Keratinocyte (primary cell): ENCODE measurements around the gene TLE6. TPM values are rescaled to one million over a fixed set of nuclear protein-coding genes. Genes with fewer than 3 reads are reported as not detected.

Source experiments
- DNase-seq: peaks from one replicate; pipeline ENCODE4 v3.0.0-alpha.2; 2011; ENCODE audit warnings: low read depth, missing footprints, low spot score
- FAIRE-seq: peaks from 2 replicates; lab custom pipeline; 2011; peaks lifted over from hg19 to GRCh38; lab: Jason Lieb, UNC
- H2AFZ ChIP-seq: 2 replicates; pipeline ENCODE4 v1.6.0; 2012; ENCODE audit warnings: low read length, control low read depth, inconsistent platforms; ENCODE audit not compliant: control insufficient read depth
- H3K27ac ChIP-seq: 2 replicates; pipeline ENCODE4 v1.5.1; 2011; ENCODE audit warnings: low read length; ENCODE audit not compliant: control insufficient read depth, insufficient read depth
- H3K27me3 ChIP-seq: 3 replicates; pipeline ENCODE4 v1.6.0; 2011; ENCODE audit warnings: low read length; ENCODE audit not compliant: control insufficient read depth, insufficient read depth; ENCODE audit errors: extremely low read depth
- H3K36me3 ChIP-seq, 2 experiments: 2 replicates in 1 of 2; 3 replicates in 1 of 2; pipeline ENCODE4 v1.5.1; 2011; ENCODE audit warnings: low read length in 2 of 2, mild to moderate bottlenecking in 1 of 2; ENCODE audit not compliant: control insufficient read depth in 2 of 2, insufficient read depth in 2 of 2; ENCODE audit errors: extremely low read depth in 1 of 2
- H3K4me1 ChIP-seq: 3 replicates; pipeline ENCODE4 v1.5.1; 2011; ENCODE audit warnings: low read length; ENCODE audit not compliant: control insufficient read depth, insufficient read depth; ENCODE audit errors: extremely low read depth
- H3K4me2 ChIP-seq: 3 replicates; pipeline ENCODE4 v1.6.0; 2011; ENCODE audit warnings: low read depth, low read length; ENCODE audit not compliant: control insufficient read depth, insufficient read depth; ENCODE audit errors: extremely low read depth
- H3K4me3 ChIP-seq, 3 experiments: fragments of 200-600 bp in 1 of 3; sonication (generic) in 1 of 3; 2 replicates in 2 of 3; 3 replicates in 1 of 3; pipeline ENCODE4 v1.5.1; 2011 to 2016; ENCODE audit warnings: low read length in 3 of 3, mild to moderate bottlenecking in 3 of 3, control low read depth in 2 of 3, inconsistent platforms in 1 of 3, low read depth in 1 of 3, mixed read lengths in 1 of 3, mixed run types in 1 of 3, moderate library complexity in 1 of 3; ENCODE audit not compliant: control insufficient read depth in 2 of 3, insufficient read depth in 2 of 3; ENCODE audit errors: extremely low read depth in 1 of 3
- H3K79me2 ChIP-seq: 2 replicates; pipeline ENCODE4 v1.6.0; 2012; ENCODE audit warnings: low read length; ENCODE audit not compliant: control insufficient read depth, insufficient read depth
- H3K9ac ChIP-seq: 3 replicates; pipeline ENCODE4 v1.6.0; 2011; ENCODE audit warnings: low read length; ENCODE audit not compliant: control insufficient read depth, insufficient read depth; ENCODE audit errors: extremely low read depth
- H3K9me1 ChIP-seq: 3 replicates; pipeline ENCODE4 v1.6.0; 2011; ENCODE audit warnings: low read length; ENCODE audit not compliant: control insufficient read depth, insufficient read depth; ENCODE audit errors: extremely low read depth
- H3K9me3 ChIP-seq: 2 replicates; pipeline ENCODE4 v1.5.1; 2012; ENCODE audit warnings: low read depth, low read length; ENCODE audit not compliant: control insufficient read depth
- H4K20me1 ChIP-seq: 3 replicates; pipeline ENCODE4 v1.6.0; 2011; ENCODE audit warnings: low read length; ENCODE audit not compliant: control insufficient read depth, insufficient read depth; ENCODE audit errors: extremely low read depth
- CTCF ChIP-seq, 3 experiments: IDR thresholded peaks in 1 of 3; conservative IDR thresholded peaks in 1 of 3; optimal IDR thresholded peaks in 1 of 3; 2 replicates in 2 of 3; 3 replicates in 1 of 3; pipeline versions ENCODE3 to v1.5.1; 2011; ENCODE audit warnings: low read length in 3 of 3, mild to moderate bottlenecking in 3 of 3, moderate library complexity in 2 of 3, control low read depth in 1 of 3, inconsistent platforms in 1 of 3; ENCODE audit not compliant: insufficient read depth in 2 of 3; ENCODE audit errors: extremely low read depth in 1 of 3
- EZH2 ChIP-seq: IDR thresholded peaks from one replicate; pipeline ENCODE4 v1.6.1; 2012; ENCODE audit warnings: inconsistent platforms, mild to moderate bottlenecking, low read length, moderate library complexity
- dilution Hi-C: fragments of 300-500 bp; cut with MboI; formaldehyde crosslinking; loops from one replicate; pipeline ENCODE4 v1.7.0; 2020; ENCODE audit warnings: low sequenced_read_pairs; ENCODE audit not compliant: extremely low pct_ligation_motif_present
- polyA plus RNA-seq, 5 experiments: library from polyadenylated mRNA; depleted of rRNA in 3 of 5; stranded (reverse) in 3 of 5; stranded (forward) in 1 of 5; unstranded in 1 of 5; fragments of >200 nt; gene quantifications; 1 replicate in 1 of 5; 2 replicates in 3 of 5; 3 replicates in 1 of 5; pipeline versions ENCODE4 v1.2.1 to v1.2.3, GENCODE V29; 2011 to 2012; ENCODE audit warnings: missing spikeins in 2 of 5, low read depth in 1 of 5, low replicate concordance in 1 of 5

Gene TLE6
- polyA plus RNA-seq, 1 donor (not counting 4 experiments of a cell fraction or from before 2014, with no cell fraction given) = 1.2 TPM

DNA sequence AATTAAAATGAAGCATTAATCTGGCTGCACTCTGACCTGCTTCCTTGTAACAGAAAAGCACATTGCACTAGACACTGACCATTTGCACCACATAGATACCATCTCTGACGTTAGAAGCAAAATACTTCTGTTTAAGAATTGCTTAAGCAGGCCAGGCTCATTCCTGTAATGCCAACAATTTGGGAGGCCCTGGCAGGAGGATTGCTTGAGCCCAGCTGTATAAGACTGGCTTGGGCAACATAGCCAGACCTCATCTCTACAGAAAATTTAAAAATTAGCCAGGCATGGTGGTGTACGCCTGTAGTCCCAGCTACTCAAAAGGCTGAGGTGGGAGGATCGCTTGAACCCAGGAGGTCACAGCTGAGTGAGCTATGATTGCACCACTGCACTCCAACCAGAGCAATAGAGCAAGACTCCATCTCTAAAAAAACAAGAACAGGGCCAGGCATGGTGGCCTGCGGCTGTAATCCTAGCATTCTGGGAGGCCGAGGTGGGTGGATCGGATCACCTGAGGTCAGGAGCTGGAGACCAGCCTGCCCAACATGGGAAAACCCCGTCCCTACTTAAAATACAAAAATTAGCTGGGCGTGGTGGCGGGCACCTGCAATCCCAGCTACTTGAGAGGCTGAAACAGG lies 7.0 kb upstream of the TLE6 start:
- H3K9ac ChIP-seq = no peak overlapping the region

DNA sequence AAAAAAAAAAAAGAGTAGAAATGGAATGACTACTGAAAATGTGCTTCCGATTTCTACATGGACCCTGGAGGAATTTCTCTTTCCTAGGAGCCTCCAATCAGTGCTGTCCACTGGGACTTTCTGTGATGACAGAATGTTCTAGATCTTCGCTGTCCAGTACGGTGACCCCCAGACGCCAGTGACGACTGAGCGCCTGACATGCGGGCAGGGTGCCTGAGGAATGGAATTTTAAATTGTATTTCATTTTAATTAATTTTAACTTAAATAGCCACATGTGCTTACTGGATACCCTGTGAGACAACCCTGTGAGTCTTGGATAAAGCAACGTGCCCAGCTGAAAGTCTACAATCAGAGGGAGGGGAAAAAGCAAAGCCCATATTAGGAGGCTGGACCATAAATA lies 4.1 kb upstream of the TLE6 start:
- H3K9me3 ChIP-seq = no peaks in the 10 kb centered on the region
- no peaks in the 10 kb centered on the region for H3K36me3 ChIP-seq
- peaks cover 7% of the 10 kb centered on the region for H3K4me1 ChIP-seq
- H3K27me3 ChIP-seq = peaks cover 9% of the 10 kb centered on the region
- dilution Hi-C loops = no loop called here
- H3K4me3 ChIP-seq = no peak overlapping the region
- no peaks in the 10 kb centered on the region for H3K9me1 ChIP-seq
- no peak overlapping the region for H3K4me2 ChIP-seq
- H3K27ac ChIP-seq = no peak overlapping the region
- no peak overlapping the region for H3K9ac ChIP-seq
- H3K79me2 ChIP-seq = no peaks in the 10 kb centered on the region
- DNase-seq (no peak), FAIRE-seq (no peak)
- TF ChIP-seq EZH2 = no peak
- no peak for TF ChIP-seq CTCF (optimal IDR thresholded peaks at IDR 0.05 in 1 of 3, IDR thresholded peaks at IDR 0.05 in 1 of 3, conservative IDR thresholded peaks at IDR 0.05 in 1 of 3; ENCODE audit: extremely low read depth in 1 of 3, insufficient read depth in 2 of 3, low read length in 3 of 3)
- no peaks in the 10 kb centered on the region for H4K20me1 ChIP-seq
- H2AFZ ChIP-seq = no peak overlapping the region

More for the DNA sequence above, 7.0 kb upstream of the TLE6 start:
- H3K9me3 ChIP-seq = no peaks in the 10 kb centered on the region
- dilution Hi-C loops = no loop called here
- H3K4me3 ChIP-seq = no peak overlapping the region
- no peaks in the 10 kb centered on the region for H4K20me1 ChIP-seq
- H3K27me3 ChIP-seq = peaks cover 9% of the 10 kb centered on the region
- H3K79me2 ChIP-seq = no peaks in the 10 kb centered on the region
- H3K36me3 ChIP-seq = no peaks in the 10 kb centered on the region
- no peaks in the 10 kb centered on the region for H3K4me1 ChIP-seq
- TF ChIP-seq EZH2 (no peak), CTCF (optimal IDR thresholded peaks at IDR 0.05 in 1 of 3, IDR thresholded peaks at IDR 0.05 in 1 of 3, conservative IDR thresholded peaks at IDR 0.05 in 1 of 3; ENCODE audit: extremely low read depth in 1 of 3, insufficient read depth in 2 of 3, low read length in 3 of 3) (no peak)
- DNase-seq (no peak), FAIRE-seq (no peak)
- no peak overlapping the region for H3K4me2 ChIP-seq
- H3K9me1 ChIP-seq = no peaks in the 10 kb centered on the region
- H3K27ac ChIP-seq = no peak overlapping the region
- H2AFZ ChIP-seq = no peak overlapping the region
